HTR-8/SVneo (cell line): Measurements from ENCODE around the gene CAV2.

Experiments used
- DNase-seq: peaks from one replicate; pipeline ENCODE4 v3.0.0; 2011; ENCODE audit warnings: low spot score, mixed read lengths; ENCODE audit not compliant: insufficient read length
- FAIRE-seq: peaks from 2 replicates; lab custom pipeline; 2011; peaks lifted over from hg19 to GRCh38; lab: Jason Lieb, UNC

The CAV2 gene

DNA sequence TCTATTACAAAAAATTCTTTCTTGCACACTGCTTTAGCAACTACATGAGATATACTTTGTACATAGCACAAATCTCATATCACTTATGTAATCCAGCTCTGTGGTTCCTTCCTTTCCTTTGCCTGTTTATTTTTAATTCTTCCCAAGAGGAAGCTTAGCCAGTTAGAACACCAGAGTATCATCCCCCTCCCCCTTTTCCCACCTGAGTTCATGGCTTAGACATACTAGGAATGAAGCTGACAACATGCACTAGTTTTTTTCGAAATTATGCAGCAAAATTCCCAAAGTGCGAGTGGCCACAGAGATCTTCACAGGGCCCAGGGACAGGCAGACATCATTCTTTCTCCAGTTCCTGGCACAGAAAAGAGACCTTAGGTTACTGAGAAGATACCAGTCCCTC, 43.1 kb downstream of the CAV2 start:
- FAIRE-seq (no peak), DNase-seq (no peak)

- DNase-seq = no peak
- no peak for FAIRE-seq
Measured at GRCh38 chr7:116543664-116544063, 44.1 kb downstream of the CAV2 start.

DNA sequence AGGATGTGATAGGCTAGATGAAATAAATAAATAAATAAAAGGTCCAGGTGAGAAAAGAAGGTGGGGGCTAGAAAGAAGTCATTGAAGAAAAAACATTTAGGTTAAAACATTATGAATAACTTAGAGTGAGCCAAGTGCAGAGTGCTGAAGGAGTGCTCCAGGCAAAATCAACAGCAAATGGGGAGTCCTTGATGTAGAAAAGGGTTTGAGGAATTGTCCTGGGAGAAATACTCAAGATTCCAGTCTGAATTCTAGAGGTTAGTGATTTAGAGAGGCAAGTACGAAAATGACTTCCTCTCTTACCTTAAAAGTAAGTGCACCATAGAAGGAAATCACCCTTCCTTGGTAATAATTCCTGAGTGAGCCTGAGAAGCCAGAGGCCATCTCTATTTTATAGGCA, 44.9 kb downstream of the CAV2 start:
- FAIRE-seq (no peak), DNase-seq (no peak)

DNA sequence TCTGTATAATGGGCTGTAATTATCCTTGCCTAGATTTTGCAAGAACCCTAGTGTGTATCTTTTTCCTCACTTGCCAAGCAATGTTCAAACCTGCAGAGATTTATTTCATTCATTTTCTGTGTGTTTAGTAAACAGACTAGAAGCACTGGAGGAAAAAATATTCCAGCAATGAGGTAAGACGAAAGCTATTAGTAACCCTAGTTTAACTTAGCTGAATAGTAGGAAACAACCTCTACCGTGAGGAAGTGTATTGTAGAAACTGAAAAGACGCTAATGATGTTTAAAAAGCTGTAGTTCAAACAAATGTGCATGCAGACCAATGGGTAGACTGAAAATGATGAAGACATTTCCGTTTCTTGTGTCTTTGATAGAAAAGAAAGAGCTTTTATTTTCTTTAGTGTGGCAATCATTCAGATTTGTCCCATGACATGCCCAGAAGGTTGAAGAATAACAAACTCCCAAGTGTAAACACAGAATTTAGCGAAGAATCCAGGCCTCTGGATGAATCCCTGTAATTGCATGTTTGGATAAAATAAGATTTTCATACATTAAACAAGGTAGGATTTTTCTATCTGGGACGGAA, 46.0 kb downstream of the CAV2 start:
- no peak for FAIRE-seq

GRCh38 chr7:116546054-116546453, 46.5 kb downstream of the CAV2 start:
- FAIRE-seq = no peak
- DNase-seq = no peak

More for the DNA sequence above, 46.0 kb downstream of the CAV2 start:
- DNase-seq = no peak

DNA sequence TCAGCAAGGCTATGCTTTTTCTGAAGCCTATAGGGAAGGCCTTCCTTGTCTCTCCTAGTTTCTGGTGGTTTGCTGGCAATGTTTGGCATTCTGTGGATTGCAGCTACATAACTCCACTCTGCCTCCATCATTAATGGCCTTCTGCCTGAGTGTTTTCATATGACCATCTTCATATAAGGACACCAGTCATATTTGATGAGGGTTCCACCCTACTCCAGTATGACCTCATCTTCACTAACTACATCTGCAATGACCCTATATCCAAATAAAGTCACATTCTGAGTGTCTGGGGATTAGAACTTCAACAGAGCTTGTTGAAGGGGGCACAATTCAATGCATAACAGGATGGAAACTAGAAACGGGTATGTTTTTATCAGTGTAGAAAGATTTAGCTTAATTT, 47.4 kb downstream of the CAV2 start:
- FAIRE-seq = no peak
- no peak for DNase-seq

GRCh38 chr7:116547347-116547746, 47.8 kb downstream of the CAV2 start:
- DNase-seq (no peak), FAIRE-seq (no peak)

DNA sequence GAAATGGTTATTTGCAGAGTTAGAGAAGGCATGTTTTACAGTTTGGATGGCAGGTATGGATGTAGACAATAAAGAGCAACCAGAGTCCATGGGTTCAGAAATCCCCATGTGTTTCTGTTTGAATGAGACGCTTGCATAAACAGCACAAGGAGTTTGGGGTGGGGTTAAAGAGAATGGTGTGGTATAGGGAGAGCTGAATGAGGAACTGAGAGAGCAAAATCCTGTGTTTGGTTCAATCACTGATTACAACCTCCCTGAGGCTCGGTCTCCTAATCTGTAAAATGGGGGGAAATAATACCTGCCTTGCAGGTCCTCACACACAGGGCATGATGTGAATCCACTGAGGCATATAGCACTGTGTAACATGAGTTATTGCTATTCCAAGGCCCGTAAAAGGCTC, 49.0 kb downstream of the CAV2 start:
- no peak for DNase-seq
- no peak for FAIRE-seq

DNA sequence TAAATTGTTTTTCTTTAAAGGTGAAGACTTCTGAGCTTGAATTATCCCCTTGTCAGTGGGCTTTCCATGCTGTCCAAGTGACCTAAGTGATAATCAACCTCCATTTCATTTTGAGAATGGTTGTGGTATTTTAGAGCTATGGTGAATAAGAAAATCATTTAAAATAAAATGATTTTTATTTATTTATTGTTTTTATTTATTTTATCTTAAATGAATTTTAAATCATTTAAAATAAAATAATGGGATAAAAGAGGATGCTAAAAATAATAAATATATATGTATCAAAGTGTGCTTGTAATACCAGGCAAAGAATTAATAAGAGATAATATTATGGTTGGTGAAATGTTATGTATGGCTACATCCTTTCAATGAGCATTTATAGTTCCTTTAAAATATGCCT, 49.8 kb downstream of the CAV2 start:
- FAIRE-seq = no peak
- no peak for DNase-seq

DNA sequence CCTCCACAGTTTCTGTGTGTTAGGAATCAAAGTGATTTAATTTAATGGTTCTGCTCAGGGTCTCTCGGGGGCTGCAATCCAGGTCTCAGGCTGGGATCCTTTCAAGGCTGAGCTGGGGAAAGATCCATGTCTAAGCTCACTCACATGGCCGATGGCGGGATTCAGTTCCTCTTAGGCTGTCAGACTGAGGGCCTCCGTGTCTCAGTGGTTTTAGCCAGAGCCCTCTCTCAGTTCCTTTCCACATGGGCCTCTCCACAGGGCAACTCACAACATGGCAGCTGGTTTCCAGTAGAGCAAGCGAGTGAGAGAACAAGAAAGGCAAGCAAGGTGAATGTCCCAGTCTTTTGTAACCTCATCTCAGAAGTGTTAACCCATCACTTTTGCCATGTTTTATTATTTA, 52.2 kb downstream of the CAV2 start:
- FAIRE-seq = no peak
- DNase-seq = no peak

- DNase-seq (no peak), FAIRE-seq (no peak)
Measured at GRCh38 chr7:116552602-116553001, 53.1 kb downstream of the CAV2 start.

DNA sequence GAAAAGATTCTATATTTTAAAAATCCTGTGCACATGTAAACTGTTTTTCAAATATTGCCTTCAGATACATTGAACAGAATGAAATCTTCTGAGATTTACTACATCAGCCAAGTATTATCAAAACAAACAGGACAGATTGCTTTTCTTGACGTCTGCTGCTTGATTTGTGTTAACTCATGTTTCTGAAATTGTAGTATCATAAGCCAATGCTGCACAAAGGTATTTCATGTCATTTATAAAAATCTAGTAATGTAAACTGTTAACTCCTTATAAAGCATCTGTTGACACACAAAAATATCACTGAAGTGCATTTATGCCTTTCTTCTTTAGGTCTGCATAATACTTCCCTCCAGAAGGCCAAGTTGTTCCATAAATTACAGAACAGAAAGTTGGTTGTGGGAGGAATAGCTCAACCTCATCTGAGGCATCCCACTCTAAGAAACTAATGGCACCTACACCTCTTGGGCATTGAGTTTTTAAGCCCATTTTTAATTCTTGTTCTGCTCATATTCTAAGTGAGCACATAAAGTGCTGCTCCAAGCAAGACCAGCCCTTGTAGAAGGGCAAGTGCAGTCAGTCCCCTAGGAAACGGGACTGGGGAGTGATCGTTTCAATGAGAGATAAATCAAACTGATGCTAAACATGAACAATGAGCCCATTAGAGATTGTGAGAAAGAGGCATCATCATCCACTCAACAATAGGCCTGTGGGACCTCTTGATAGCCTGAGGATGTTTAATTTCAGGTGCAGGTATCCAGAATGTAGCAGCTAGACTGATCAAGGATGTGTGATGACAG, 53.8 kb downstream of the CAV2 start:
- DNase-seq = no peak
- no peak for FAIRE-seq

GRCh38 chr7:116554436-116554835, 54.9 kb downstream of the CAV2 start:
- FAIRE-seq (no peak), DNase-seq (no peak)

DNA sequence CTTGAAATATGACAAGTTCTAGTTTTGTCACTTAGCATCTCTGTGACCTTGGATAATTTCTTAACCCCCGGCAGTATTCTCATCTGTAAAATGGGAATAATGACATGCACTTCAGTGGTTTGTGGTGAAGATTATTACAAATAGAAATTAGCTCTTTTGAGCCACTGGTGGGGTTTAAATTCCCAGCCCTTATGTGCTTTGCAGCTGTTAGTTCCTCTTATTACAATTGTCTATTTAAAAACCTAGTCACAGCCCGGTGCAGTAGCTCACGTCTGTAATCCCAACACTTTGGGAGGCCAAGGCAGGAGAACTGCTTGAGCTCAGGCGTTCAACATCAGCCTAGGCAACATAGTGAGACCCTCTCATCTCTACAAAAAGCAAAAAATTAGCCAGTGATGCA, 55.4 kb downstream of the CAV2 start:
- FAIRE-seq = no peak
- DNase-seq = no peak

GRCh38 chr7:116557066-116557585, 57.6 kb downstream of the CAV2 start:
- DNase-seq (no peak), FAIRE-seq (no peak)

DNA sequence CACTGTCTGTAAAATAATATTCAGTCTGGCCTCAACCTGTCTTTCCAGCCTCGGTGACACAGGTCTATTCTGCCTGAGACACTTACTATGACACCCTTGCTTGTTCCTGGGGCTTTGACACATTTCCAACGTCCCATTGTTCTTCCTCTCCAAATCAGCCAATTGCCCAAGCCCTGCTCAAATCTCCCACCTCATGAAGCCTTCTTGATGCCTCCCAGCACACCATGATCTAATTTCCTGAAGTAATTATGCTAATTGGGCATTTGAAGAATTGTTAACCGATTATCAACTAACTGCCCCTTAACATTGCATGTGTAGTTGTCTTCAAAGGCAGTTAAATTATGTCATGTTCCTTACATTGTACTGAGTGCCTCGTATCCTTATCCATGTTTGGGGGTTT, 58.4 kb downstream of the CAV2 start:
- FAIRE-seq (no peak), DNase-seq (no peak)
